MM.1S (cell line): ENCODE data around the gene NFX1.
A peak's percentile ranks its signal among the peaks of the same experiment; 100 is the strongest.

Experiments
- DNase-seq: peaks from one replicate; pipeline ENCODE4 v3.0.0-alpha.2; 2015
- H2AFZ ChIP-seq: fragments of 300-600 bp; sonication (generic); 2 replicates; pipeline ENCODE4 v1.6.0; 2016; ENCODE audit warnings: antibody characterized with exemption, low read length
- H3F3A ChIP-seq: fragments of 300-600 bp; sonication (generic); 2 replicates; pipeline ENCODE4 v1.6.1; 2016; ENCODE audit warnings: mild to moderate bottlenecking, antibody characterized with exemption, low read length, moderate library complexity, mixed read lengths; ENCODE audit not compliant: insufficient read depth
- H3K27ac ChIP-seq: fragments of 300-600 bp; sonication (generic); 2 replicates; pipeline ENCODE4 v1.5.1; 2016; ENCODE audit warnings: mild to moderate bottlenecking, low read length
- H3K27me3 ChIP-seq: fragments of 300-600 bp; sonication (generic); replicated peaks from 2 replicates; pipeline ENCODE4 v1.6.0; 2016; ENCODE audit warnings: low read length; ENCODE audit not compliant: insufficient read depth
- H3K36me3 ChIP-seq: fragments of 300-600 bp; sonication (generic); replicated peaks from 2 replicates; pipeline ENCODE4 v1.6.1; 2016; ENCODE audit warnings: mild to moderate bottlenecking, low read length, mixed read lengths; ENCODE audit not compliant: insufficient read depth
- H3K4me1 ChIP-seq: fragments of 300-600 bp; sonication (generic); 2 replicates; pipeline ENCODE4 v1.6.1; 2016; ENCODE audit warnings: low read length, mixed read lengths
- H3K4me2 ChIP-seq: fragments of 300-600 bp; sonication (generic); 2 replicates; pipeline ENCODE4 v1.6.0; 2016; ENCODE audit warnings: low read depth, low read length
- H3K4me3 ChIP-seq: fragments of 300-600 bp; sonication (generic); 2 replicates; pipeline ENCODE4 v1.5.1; 2016; ENCODE audit warnings: low read length, mixed read lengths
- H3K79me2 ChIP-seq: fragments of 300-600 bp; sonication (generic); 2 replicates; pipeline ENCODE4 v1.6.1; 2016; ENCODE audit warnings: mixed run types, low read length, mixed read lengths
- H3K9ac ChIP-seq: fragments of 300-600 bp; sonication (generic); 2 replicates; pipeline ENCODE4 v1.6.1; 2016; ENCODE audit warnings: low read length, mixed read lengths
- H3K9me2 ChIP-seq: fragments of 300-600 bp; sonication (generic); replicated peaks from 2 replicates; pipeline ENCODE4 v1.6.1; 2016; ENCODE audit warnings: mild to moderate bottlenecking, low read length, mixed read lengths; ENCODE audit not compliant: insufficient read depth
- H3K9me3 ChIP-seq: fragments of 300-600 bp; sonication (generic); replicated peaks from 2 replicates; pipeline ENCODE4 v1.6.1; 2016; ENCODE audit warnings: mild to moderate bottlenecking, low read length, mixed read lengths; ENCODE audit not compliant: insufficient read depth
- H4K20me1 ChIP-seq: fragments of 300-600 bp; sonication (generic); 2 replicates; pipeline ENCODE4 v1.6.1; 2016; ENCODE audit warnings: mild to moderate bottlenecking, low read length, moderate library complexity, mixed read lengths; ENCODE audit not compliant: insufficient read depth
- CTCF ChIP-seq: fragments of 300-600 bp; sonication (generic); IDR thresholded peaks from 2 replicates; pipeline ENCODE4 v1.5.1; 2016; ENCODE audit warnings: antibody characterized with exemption, low read length, mixed read lengths
- EZH2 ChIP-seq: fragments of 300-600 bp; sonication (generic); optimal IDR thresholded peaks from 2 replicates; pipeline ENCODE3; 2017; ENCODE audit warnings: low read depth, mild to moderate bottlenecking, antibody characterized with exemption, low read length, mixed read lengths
- EZH2phosphoT487 ChIP-seq: fragments of 300-600 bp; sonication (generic); IDR thresholded peaks from 2 replicates; pipeline ENCODE4 v1.6.1; 2018; ENCODE audit warnings: antibody characterized with exemption, low read length

NFX1 gene

GRCh38 chr9:33289936-33290246, 425 bp upstream of the NFX1 start:
- DNase-seq = no peak
- no peaks in the 10 kb centered on the region for H3K9me3 ChIP-seq
- H3K9ac ChIP-seq = peak overlapping the region; percentile 98
- peak overlapping the region; percentile 96 for H3K4me3 ChIP-seq
- H2AFZ ChIP-seq = peak overlapping the region; percentile 44; the same call in 1 of the 2 replicates
- peaks cover 36% of the 10 kb centered on the region for H3F3A ChIP-seq
- no peaks in the 10 kb centered on the region for H4K20me1 ChIP-seq
- H3K4me1 ChIP-seq = peaks cover 35% of the 10 kb centered on the region
- TF ChIP-seq CTCF = no peak
- TF ChIP-seq EZH2phosphoT487 = no peak
- TF ChIP-seq EZH2 = no peak
- peaks cover 4% of the 10 kb centered on the region for H3K36me3 ChIP-seq
- H3K4me2 ChIP-seq = peak overlapping the region; percentile 62; the same call in 1 of the 2 replicates
- no peaks in the 10 kb centered on the region for H3K27me3 ChIP-seq
- H3K27ac ChIP-seq = peak overlapping the region; percentile 97
- no peaks in the 10 kb centered on the region for H3K9me2 ChIP-seq
- peaks cover 45% of the 10 kb centered on the region for H3K79me2 ChIP-seq

GRCh38 chr9:33291031-33291397, 698 bp downstream of the NFX1 start:
- no peaks in the 10 kb centered on the region for H3K27me3 ChIP-seq
- peaks cover 57% of the 10 kb centered on the region for H3K79me2 ChIP-seq
- H3K9me3 ChIP-seq = no peaks in the 10 kb centered on the region
- H3K36me3 ChIP-seq = peaks cover 4% of the 10 kb centered on the region
- H3K4me3 ChIP-seq = peak overlapping the region; percentile 96
- H2AFZ ChIP-seq = no peak overlapping the region
- DNase-seq = peak; percentile 16
- no peaks in the 10 kb centered on the region for H4K20me1 ChIP-seq
- H3K4me2 ChIP-seq = peak overlapping the region; percentile 62
- TF ChIP-seq CTCF (peak; percentile 16; the same call in 1 of the 2 replicates), EZH2phosphoT487 (no peak), EZH2 (no peak)
- H3K9ac ChIP-seq = peak overlapping the region; percentile 98
- H3K27ac ChIP-seq = peak overlapping the region; percentile 97
- peaks cover 46% of the 10 kb centered on the region for H3K4me1 ChIP-seq
- H3F3A ChIP-seq = peaks cover 46% of the 10 kb centered on the region
- H3K9me2 ChIP-seq = no peaks in the 10 kb centered on the region

- no peak overlapping the region for H3K9ac ChIP-seq
- H3K27ac ChIP-seq = no peak overlapping the region
These were observed 1.6 kb downstream of the NFX1 start for GRCh38 chr9:33291901-33292300.

More at GRCh38 chr9:33291901-33292300, 1.6 kb downstream of the NFX1 start:
- H3K79me2 ChIP-seq = peaks cover 66% of the 10 kb centered on the region
- no peaks in the 10 kb centered on the region for H4K20me1 ChIP-seq
- TF ChIP-seq CTCF = no peak
- H3K4me1 ChIP-seq = peaks cover 55% of the 10 kb centered on the region
- H3F3A ChIP-seq = peaks cover 53% of the 10 kb centered on the region
- H3K4me2 ChIP-seq = peak overlapping the region; percentile 30
- no peaks in the 10 kb centered on the region for H3K9me3 ChIP-seq
- peaks cover 4% of the 10 kb centered on the region for H3K36me3 ChIP-seq
- no peaks in the 10 kb centered on the region for H3K27me3 ChIP-seq
- no peak overlapping the region for H2AFZ ChIP-seq
- no peaks in the 10 kb centered on the region for H3K9me2 ChIP-seq
- no peak overlapping the region for H3K4me3 ChIP-seq
- no peak for DNase-seq
